AG09319 (cell line): ENCODE results near the gene HOXB6.

Experiments used
- DNase-seq: peaks from one replicate; pipeline ENCODE4 v3.0.0-alpha.2; 2010; ENCODE audit warnings: low read depth; ENCODE audit errors: extremely low read depth
- CTCF ChIP-seq: IDR thresholded peaks from 2 replicates; pipeline ENCODE4 v1.5.1; 2011; ENCODE audit warnings: low read depth, mild to moderate bottlenecking, inconsistent platforms, low read length, moderate library complexity

The HOXB6 gene

GRCh38 chr17:48639982-48640857, 35.4 kb upstream of the HOXB6 start:
- no peak for TF ChIP-seq CTCF

GRCh38 chr17:48639136-48639535, 34.4 kb upstream of the HOXB6 start:
- DNase-seq, result no peak

More at GRCh38 chr17:48639982-48640857, 35.4 kb upstream of the HOXB6 start:
- no peak for DNase-seq

GRCh38 chr17:48637323-48638260, 32.8 kb upstream of the HOXB6 start:
- no peak for DNase-seq
- TF ChIP-seq CTCF, result no peak

More at GRCh38 chr17:48639136-48639535, 34.4 kb upstream of the HOXB6 start:
- TF ChIP-seq CTCF, result no peak

GRCh38 chr17:48636177-48637018, 31.6 kb upstream of the HOXB6 start:
- no peak for DNase-seq
- peak; percentile 37 for TF ChIP-seq CTCF

- no peak for TF ChIP-seq CTCF
- no peak for DNase-seq
Observed at GRCh38 chr17:48634493-48635208, 29.9 kb upstream of the HOXB6 start.

- no peak for TF ChIP-seq CTCF
- DNase-seq, result no peak
Observed at GRCh38 chr17:48633266-48633677, 28.5 kb upstream of the HOXB6 start.
